SK-N-SH (cell line): ENCODE data around the gene NOLC1. TPM values are rescaled to one million over a fixed set of nuclear protein-coding genes. Genes with fewer than 3 reads are reported as not detected.

Experiments used
- CTCF ChIA-PET: fragments of 300-600, 350-600 bp; formaldehyde crosslinking; extraction: SDS; loops from one replicate; lab custom pipeline; 2021; lab: Yijun Ruan, JAX
- POLR2A ChIA-PET: fragments of 350-600 bp; sonication (Branson Sonifier 250); formaldehyde crosslinking; extraction: SDS; loops from one replicate; lab custom pipeline; 2020; ENCODE audit warnings: antibody characterized with exemption, inconsistent platforms; lab: Yijun Ruan, JAX
- DNase-seq: peaks from one replicate; pipeline ENCODE4 v3.0.0; 2012
- H2AFZ ChIP-seq: fragments of 200-600 bp; sonication (generic); 2 replicates; pipeline ENCODE4 v1.8.1; 2016; ENCODE audit warnings: antibody characterized with exemption, mild to moderate bottlenecking, low read depth
- H3F3A ChIP-seq: fragments of 200-600 bp; sonication (generic); replicated peaks from 2 replicates; pipeline ENCODE3; 2016; ENCODE audit warnings: antibody characterized with exemption, mild to moderate bottlenecking; ENCODE audit not compliant: insufficient read depth
- H3K27ac ChIP-seq, 2 experiments: fragments of 200-500 bp in 1 of 2; fragments of 200-600 bp in 1 of 2; sonication (Bioruptor generic) in 1 of 2; sonication (generic), shearing (Covaris generic) in 1 of 2; 2 replicates each; pipeline versions ENCODE4 v1.5.1 to v1.6.1; 2014 to 2016; ENCODE audit warnings: low read depth in 2 of 2, inconsistent platforms in 1 of 2, low read length in 1 of 2, mild to moderate bottlenecking in 1 of 2, mixed read lengths in 1 of 2
- H3K27me3 ChIP-seq: fragments of 200-600 bp; sonication (generic), shearing (Covaris generic); 2 replicates; pipeline ENCODE4 v1.6.1; 2016; ENCODE audit warnings: mixed run types; ENCODE audit not compliant: insufficient read depth
- H3K36me3 ChIP-seq, 2 experiments: fragments of 200-500 bp in 1 of 2; fragments of 200-600 bp in 1 of 2; sonication (Bioruptor generic) in 1 of 2; sonication (generic) in 1 of 2; replicated peaks in 1 of 2; 2 replicates each; pipeline versions ENCODE3 to v1.5.1; 2014 to 2016; ENCODE audit warnings: low read length in 1 of 2, mild to moderate bottlenecking in 1 of 2; ENCODE audit not compliant: insufficient read depth in 2 of 2, control insufficient read depth in 1 of 2
- H3K4me1 ChIP-seq, 2 experiments: fragments of 200-500 bp in 1 of 2; fragments of 200-600 bp in 1 of 2; sonication (Bioruptor generic) in 1 of 2; sonication (generic), shearing (Covaris generic) in 1 of 2; 2 replicates each; pipeline versions ENCODE4 v1.5.1 to v1.6.1; 2014 to 2016; ENCODE audit warnings: low read depth in 1 of 2, low read length in 1 of 2, mixed run types in 1 of 2; ENCODE audit not compliant: insufficient read depth in 2 of 2, control insufficient read depth in 1 of 2
- H3K4me2 ChIP-seq: fragments of 200-600 bp; sonication (generic), shearing (Covaris generic); 2 replicates; pipeline ENCODE4 v1.6.1; 2017; ENCODE audit warnings: mixed run types
- H3K4me3 ChIP-seq, 2 experiments: fragments of 200-500 bp in 1 of 2; fragments of 200-600 bp in 1 of 2; sonication (Bioruptor generic) in 1 of 2; sonication (generic), shearing (Covaris generic) in 1 of 2; 2 replicates each; pipeline versions ENCODE4 v1.5.1 to v1.8.1; 2014 to 2016; ENCODE audit warnings: low read depth in 2 of 2, inconsistent platforms in 1 of 2, low read length in 1 of 2, mild to moderate bottlenecking in 1 of 2, mixed read lengths in 1 of 2, moderate library complexity in 1 of 2
- H3K79me2 ChIP-seq: fragments of 200-600 bp; sonication (generic); 2 replicates; pipeline ENCODE4 v1.8.1; 2017; ENCODE audit warnings: mild to moderate bottlenecking; ENCODE audit not compliant: insufficient read depth
- H3K9ac ChIP-seq: fragments of 200-600 bp; sonication (generic); 2 replicates; pipeline ENCODE4 v1.6.1; 2017; ENCODE audit warnings: mixed run types
- H3K9me2 ChIP-seq: fragments of 200-600 bp; sonication (generic); 2 replicates; pipeline ENCODE4 v1.6.1; 2017; ENCODE audit warnings: mixed run types
- H3K9me3 ChIP-seq: fragments of 200-600 bp; sonication (generic); 2 replicates; pipeline ENCODE4 v1.6.1; 2017; ENCODE audit warnings: mixed run types, mild to moderate bottlenecking, moderate library complexity
- H4K20me1 ChIP-seq: fragments of 200-600 bp; sonication (generic); 2 replicates; pipeline ENCODE4 v1.6.1; 2017; ENCODE audit warnings: mild to moderate bottlenecking, mixed run types; ENCODE audit not compliant: insufficient read depth
- ELF1 ChIP-seq: IDR thresholded peaks from 2 replicates; pipeline ENCODE4 v1.4.0; 2012
- EP300 ChIP-seq, 2 experiments: IDR thresholded peaks; 2 replicates each; pipeline versions ENCODE4 v1.4.0 to v1.6.1; 2012; ENCODE audit warnings: borderline replicate concordance in 1 of 2, low read depth in 1 of 2, low read length in 1 of 2
- EZH2phosphoT487 ChIP-seq: fragments of 200-600 bp; sonication (generic); IDR thresholded peaks from 2 replicates; pipeline ENCODE4 v1.6.1; 2017; ENCODE audit warnings: low read depth, mixed run types, mild to moderate bottlenecking, antibody characterized with exemption, moderate library complexity, borderline replicate concordance
- FOXM1 ChIP-seq: IDR thresholded peaks from 2 replicates; pipeline ENCODE4 v1.4.0; 2012; ENCODE audit warnings: low read depth, mild to moderate bottlenecking
- GATA2 ChIP-seq: sonication (generic); formaldehyde crosslinking; IDR thresholded peaks from 2 replicates; pipeline ENCODE4 v1.5.0; 2020; ENCODE audit warnings: mild to moderate bottlenecking, missing genetic modification reagents
- JUND ChIP-seq: IDR thresholded peaks from 2 replicates; pipeline ENCODE4 v1.4.0; 2012
- MEF2A ChIP-seq: IDR thresholded peaks from 2 replicates; pipeline ENCODE4 v1.4.0; 2012; ENCODE audit warnings: low read depth, borderline replicate concordance
- MXI1 ChIP-seq: IDR thresholded peaks from 2 replicates; pipeline ENCODE4 v1.6.1; 2012; ENCODE audit warnings: mild to moderate bottlenecking, low read depth, low read length, improper control_type of control experiment
- NFIC ChIP-seq: IDR thresholded peaks from 2 replicates; pipeline ENCODE4 v1.4.0; 2012; ENCODE audit warnings: borderline replicate concordance
- NRF1 ChIP-seq: IDR thresholded peaks from 2 replicates; pipeline ENCODE4 v1.6.1; 2012; ENCODE audit warnings: low read depth, mild to moderate bottlenecking, low read length
- POLR2AphosphoS5 ChIP-seq: IDR thresholded peaks from 2 replicates; pipeline ENCODE4 v1.6.1; 2012; ENCODE audit warnings: low read depth, low read length
- RAD21 ChIP-seq: IDR thresholded peaks from 2 replicates; pipeline ENCODE4 v1.6.1; 2012; ENCODE audit warnings: mild to moderate bottlenecking, low read length
- RFX5 ChIP-seq: IDR thresholded peaks from 2 replicates; pipeline ENCODE4 v1.6.1; 2012; ENCODE audit warnings: mild to moderate bottlenecking, improper control_type of control experiment, low read length
- RXRA ChIP-seq: IDR thresholded peaks from 2 replicates; pipeline ENCODE4 v1.4.0; 2012; ENCODE audit warnings: low read depth, mild to moderate bottlenecking, borderline replicate concordance
- SIN3A ChIP-seq: IDR thresholded peaks from 2 replicates; pipeline ENCODE4 v1.6.1; 2012; ENCODE audit warnings: low read depth, mild to moderate bottlenecking, low read length, moderate library complexity, borderline replicate concordance
- SMC3 ChIP-seq: IDR thresholded peaks from 2 replicates; pipeline ENCODE4 v1.6.1; 2012; ENCODE audit warnings: low read depth, low read length, improper control_type of control experiment
- TAF1 ChIP-seq: IDR thresholded peaks from 2 replicates; pipeline ENCODE4 v1.6.1; 2012; ENCODE audit warnings: low read depth, mild to moderate bottlenecking, low read length, moderate library complexity, borderline replicate concordance
- YY1 ChIP-seq: IDR thresholded peaks from 2 replicates; pipeline ENCODE4 v1.4.0; 2012; ENCODE audit warnings: low read depth, mild to moderate bottlenecking
- WGBS: methylation state at CpG from one replicate; pipeline ENCODE4 v1.1.6; 2017; ENCODE audit warnings: low lambda C conversion rate; 5-methylcytosine and 5-hydroxymethylcytosine counted together
- polyA plus RNA-seq, 3 experiments: library from polyadenylated mRNA; depleted of rRNA; stranded (reverse); fragments of >200 nt; gene quantifications; 2 replicates each; pipeline ENCODE4 v1.2.3, GENCODE V29; 2012
- TF ChIP-seq, protein P1 (sequence below): fragments of 200-600 bp; sonication (generic); IDR thresholded peaks from 2 replicates; pipeline ENCODE4 v1.6.1; 2017; ENCODE audit warnings: antibody characterized with exemption, mild to moderate bottlenecking, moderate library complexity
- TF ChIP-seq, protein P2 (sequence below): IDR thresholded peaks from 2 replicates; pipeline ENCODE4 v1.6.1; 2012; ENCODE audit warnings: mild to moderate bottlenecking, low read depth, low read length, moderate library complexity
- TF ChIP-seq, protein P3 (sequence below): fragments of 150-350 bp; IDR thresholded peaks from 2 replicates; pipeline ENCODE4 v1.6.1; 2016; ENCODE audit warnings: mild to moderate bottlenecking, low read depth, low read length
- TF ChIP-seq, protein P4 (sequence below): fragments of 150-350 bp; IDR thresholded peaks from 2 replicates; pipeline ENCODE4 v1.6.1; 2017; ENCODE audit warnings: antibody characterized with exemption, low read length, low read depth, borderline replicate concordance
- TF ChIP-seq, protein P5 (sequence below): IDR thresholded peaks from 2 replicates; pipeline ENCODE4 v1.4.0; 2012; ENCODE audit warnings: low read depth

Gene NOLC1
- polyA plus RNA-seq (2012; rRNA removed), result 71.8 and 94.6 TPM in 2 replicates
- polyA plus RNA-seq (2012; cell fraction: cytosol; rRNA removed), result 83.4 and 99.2 TPM in 2 replicates
- polyA plus RNA-seq (2012; cell fraction: nucleus; rRNA removed), result 79.8 and 108 TPM in 2 replicates

DNA sequence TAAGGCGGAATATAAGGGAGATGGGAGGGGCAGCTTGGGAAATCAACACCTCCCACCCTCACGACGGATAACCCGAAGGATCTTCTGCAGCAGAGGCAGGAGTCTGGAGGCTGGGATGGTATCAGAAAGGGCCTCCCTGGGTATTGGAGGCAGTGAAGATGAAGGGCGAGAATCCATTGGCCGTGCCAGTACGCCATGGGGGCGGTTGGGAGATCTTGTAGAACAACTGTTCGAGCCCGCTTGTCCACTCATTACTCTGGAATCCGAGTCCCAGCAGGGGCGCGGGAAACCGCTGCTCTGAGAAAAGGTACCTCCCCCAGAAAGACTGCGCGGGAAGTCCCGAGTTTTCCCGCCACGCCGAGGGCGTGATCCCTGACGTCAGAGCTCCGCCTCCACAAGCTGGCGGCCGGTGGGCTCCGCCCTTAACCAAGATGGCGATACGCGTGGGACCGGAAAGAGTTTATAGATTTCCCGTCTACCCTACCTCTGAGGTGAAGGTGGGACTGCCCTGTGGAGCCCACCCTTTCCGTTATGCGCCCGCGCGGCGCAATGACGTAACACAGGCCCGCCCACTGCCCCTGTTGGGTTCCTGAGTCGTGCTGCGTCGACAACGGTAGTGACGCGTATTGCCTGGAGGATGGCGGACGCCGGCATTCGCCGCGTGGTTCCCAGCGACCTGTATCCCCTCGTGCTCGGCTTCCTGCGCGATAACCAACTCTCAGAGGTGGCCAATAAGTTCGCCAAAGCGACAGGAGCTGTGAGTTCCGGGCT, at the start of gene NOLC1:
NOLC1 (plus strand) TSS at position 616 of the 771 bp plus-strand sequence; CDS start at position 638, 22 bp downstream.
- Histone ChIP-seq H3K9me3 (no peaks in the 10 kb centered on the region), H3F3A (peaks cover 50% of the 10 kb centered on the region), H3K27me3 (no peaks in the 10 kb centered on the region), H2AFZ (peak within 1 kb of the TSS; percentile 76; the same call in 1 of the 2 replicates), H3K4me1 (peaks cover 7 to 15% of the 10 kb centered on the region in 2 experiments; a peak in 2 of 4 replicates), H3K4me3 (peak within 1 kb of the TSS; percentile 81 to 91), H3K9me2 (no peaks in the 10 kb centered on the region), H3K79me2 (peaks cover 47% of the 10 kb centered on the region), H3K36me3 (peaks cover 36 to 54% of the 10 kb centered on the region in 2 experiments), H3K27ac (peak within 1 kb of the TSS; percentile 81 to 91), H3K4me2 (peak within 1 kb of the TSS; percentile 93), H4K20me1 (peaks cover 27% of the 10 kb centered on the region), H3K9ac (peak within 1 kb of the TSS; percentile 91)
- CTCF ChIA-PET, result interaction anchor here (0.7 to 1.6 kb wide), 7 partner anchors 8 to 78 kb away, joined by 3 to 6 read pairs (median 3); partner anchors contain the start of gene PPRC1
- DNase-seq, result peak; percentile 95
- POLR2A ChIA-PET, result interaction anchor here (0.7 to 2.7 kb wide), 2 partner anchors 14 to 33 kb away, joined by 3 to 12 read pairs; no protein-coding TSS in a partner anchor
- WGBS, result 7% methylated on average over 34 of the region's 59 CpGs
- TF ChIP-seq EZH2phosphoT487, result no peak
- TF ChIP-seq POLR2AphosphoS5, result peak; percentile 98
- TF ChIP-seq, protein P1, sequence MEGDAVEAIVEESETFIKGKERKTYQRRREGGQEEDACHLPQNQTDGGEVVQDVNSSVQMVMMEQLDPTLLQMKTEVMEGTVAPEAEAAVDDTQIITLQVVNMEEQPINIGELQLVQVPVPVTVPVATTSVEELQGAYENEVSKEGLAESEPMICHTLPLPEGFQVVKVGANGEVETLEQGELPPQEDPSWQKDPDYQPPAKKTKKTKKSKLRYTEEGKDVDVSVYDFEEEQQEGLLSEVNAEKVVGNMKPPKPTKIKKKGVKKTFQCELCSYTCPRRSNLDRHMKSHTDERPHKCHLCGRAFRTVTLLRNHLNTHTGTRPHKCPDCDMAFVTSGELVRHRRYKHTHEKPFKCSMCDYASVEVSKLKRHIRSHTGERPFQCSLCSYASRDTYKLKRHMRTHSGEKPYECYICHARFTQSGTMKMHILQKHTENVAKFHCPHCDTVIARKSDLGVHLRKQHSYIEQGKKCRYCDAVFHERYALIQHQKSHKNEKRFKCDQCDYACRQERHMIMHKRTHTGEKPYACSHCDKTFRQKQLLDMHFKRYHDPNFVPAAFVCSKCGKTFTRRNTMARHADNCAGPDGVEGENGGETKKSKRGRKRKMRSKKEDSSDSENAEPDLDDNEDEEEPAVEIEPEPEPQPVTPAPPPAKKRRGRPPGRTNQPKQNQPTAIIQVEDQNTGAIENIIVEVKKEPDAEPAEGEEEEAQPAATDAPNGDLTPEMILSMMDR, result no peak
- peak; percentile 75 for TF ChIP-seq SIN3A
- peak; percentile 47; the same call in 1 of the 2 replicates for TF ChIP-seq JUND
- peak; percentile 55; the same call in 1 of the 2 replicates for TF ChIP-seq RXRA
- TF ChIP-seq, protein P2, sequence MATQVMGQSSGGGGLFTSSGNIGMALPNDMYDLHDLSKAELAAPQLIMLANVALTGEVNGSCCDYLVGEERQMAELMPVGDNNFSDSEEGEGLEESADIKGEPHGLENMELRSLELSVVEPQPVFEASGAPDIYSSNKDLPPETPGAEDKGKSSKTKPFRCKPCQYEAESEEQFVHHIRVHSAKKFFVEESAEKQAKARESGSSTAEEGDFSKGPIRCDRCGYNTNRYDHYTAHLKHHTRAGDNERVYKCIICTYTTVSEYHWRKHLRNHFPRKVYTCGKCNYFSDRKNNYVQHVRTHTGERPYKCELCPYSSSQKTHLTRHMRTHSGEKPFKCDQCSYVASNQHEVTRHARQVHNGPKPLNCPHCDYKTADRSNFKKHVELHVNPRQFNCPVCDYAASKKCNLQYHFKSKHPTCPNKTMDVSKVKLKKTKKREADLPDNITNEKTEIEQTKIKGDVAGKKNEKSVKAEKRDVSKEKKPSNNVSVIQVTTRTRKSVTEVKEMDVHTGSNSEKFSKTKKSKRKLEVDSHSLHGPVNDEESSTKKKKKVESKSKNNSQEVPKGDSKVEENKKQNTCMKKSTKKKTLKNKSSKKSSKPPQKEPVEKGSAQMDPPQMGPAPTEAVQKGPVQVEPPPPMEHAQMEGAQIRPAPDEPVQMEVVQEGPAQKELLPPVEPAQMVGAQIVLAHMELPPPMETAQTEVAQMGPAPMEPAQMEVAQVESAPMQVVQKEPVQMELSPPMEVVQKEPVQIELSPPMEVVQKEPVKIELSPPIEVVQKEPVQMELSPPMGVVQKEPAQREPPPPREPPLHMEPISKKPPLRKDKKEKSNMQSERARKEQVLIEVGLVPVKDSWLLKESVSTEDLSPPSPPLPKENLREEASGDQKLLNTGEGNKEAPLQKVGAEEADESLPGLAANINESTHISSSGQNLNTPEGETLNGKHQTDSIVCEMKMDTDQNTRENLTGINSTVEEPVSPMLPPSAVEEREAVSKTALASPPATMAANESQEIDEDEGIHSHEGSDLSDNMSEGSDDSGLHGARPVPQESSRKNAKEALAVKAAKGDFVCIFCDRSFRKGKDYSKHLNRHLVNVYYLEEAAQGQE, result no peak
- no peak for TF ChIP-seq NFIC
- no peak for TF ChIP-seq GATA2 (CRISPR knock-in tag)
- TF ChIP-seq, protein P3, sequence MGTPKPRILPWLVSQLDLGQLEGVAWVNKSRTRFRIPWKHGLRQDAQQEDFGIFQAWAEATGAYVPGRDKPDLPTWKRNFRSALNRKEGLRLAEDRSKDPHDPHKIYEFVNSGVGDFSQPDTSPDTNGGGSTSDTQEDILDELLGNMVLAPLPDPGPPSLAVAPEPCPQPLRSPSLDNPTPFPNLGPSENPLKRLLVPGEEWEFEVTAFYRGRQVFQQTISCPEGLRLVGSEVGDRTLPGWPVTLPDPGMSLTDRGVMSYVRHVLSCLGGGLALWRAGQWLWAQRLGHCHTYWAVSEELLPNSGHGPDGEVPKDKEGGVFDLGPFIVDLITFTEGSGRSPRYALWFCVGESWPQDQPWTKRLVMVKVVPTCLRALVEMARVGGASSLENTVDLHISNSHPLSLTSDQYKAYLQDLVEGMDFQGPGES, result no peak
- TF ChIP-seq RFX5, result no peak
- peak; percentile 88 for TF ChIP-seq ELF1
- no peak for TF ChIP-seq RAD21
- TF ChIP-seq EP300 (IDR thresholded peaks at IDR 0.05; ENCODE audit: borderline replicate concordance in 1 of 2, low read depth in 1 of 2, low read length in 1 of 2), result 0 out of 4 replicates have a peak, but pooled peaks of 1 of the 2 experiments have one; percentile 15
- peak; percentile 93 for TF ChIP-seq YY1
- TF ChIP-seq NRF1, result peak; percentile 37; the same call in 1 of the 2 replicates
- TF ChIP-seq SMC3, result no peak
- peak; percentile 83 for TF ChIP-seq TAF1
- no peak; the same call in 1 of the 2 replicates for TF ChIP-seq FOXM1
- TF ChIP-seq, protein P4, sequence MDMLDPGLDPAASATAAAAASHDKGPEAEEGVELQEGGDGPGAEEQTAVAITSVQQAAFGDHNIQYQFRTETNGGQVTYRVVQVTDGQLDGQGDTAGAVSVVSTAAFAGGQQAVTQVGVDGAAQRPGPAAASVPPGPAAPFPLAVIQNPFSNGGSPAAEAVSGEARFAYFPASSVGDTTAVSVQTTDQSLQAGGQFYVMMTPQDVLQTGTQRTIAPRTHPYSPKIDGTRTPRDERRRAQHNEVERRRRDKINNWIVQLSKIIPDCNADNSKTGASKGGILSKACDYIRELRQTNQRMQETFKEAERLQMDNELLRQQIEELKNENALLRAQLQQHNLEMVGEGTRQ, result peak; percentile 14; the same call in 1 of the 2 replicates
- TF ChIP-seq MXI1, result peak; percentile 98
- no peak for TF ChIP-seq MEF2A
- TF ChIP-seq, protein P5, sequence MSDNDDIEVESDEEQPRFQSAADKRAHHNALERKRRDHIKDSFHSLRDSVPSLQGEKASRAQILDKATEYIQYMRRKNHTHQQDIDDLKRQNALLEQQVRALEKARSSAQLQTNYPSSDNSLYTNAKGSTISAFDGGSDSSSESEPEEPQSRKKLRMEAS, result peak; percentile 89
